MCF 10A (cell line): ENCODE results near the gene CFL2. TPM values are rescaled to one million over a fixed set of nuclear protein-coding genes. Genes with fewer than 3 reads are reported as not detected.

Source experiments
- BruUV-seq: library from RNA; stranded (reverse); fragments of 400-500 nt; replicated peaks from 2 replicates; lab custom pipeline; 2021; lab: Mats Ljungman, UMichigan
- CTCF ChIA-PET: fragments of 300-600 bp; sonication (Branson Sonifier 250); formaldehyde crosslinking; extraction: SDS; loops from one replicate; lab custom pipeline; 2021; ENCODE audit warnings: antibody characterized with exemption, inconsistent platforms; lab: Yijun Ruan, JAX
- POLR2A ChIA-PET: fragments of 300-600, 350-650 bp; sonication (Branson Sonifier 250); formaldehyde crosslinking; extraction: SDS; loops from one replicate; lab custom pipeline; 2020; ENCODE audit warnings: antibody characterized with exemption, inconsistent platforms; lab: Yijun Ruan, JAX
- DNase-seq: peaks from one replicate; pipeline ENCODE4 v3.0.0-alpha.2; 2018; ENCODE audit not compliant: unreplicated experiment
- H3K27ac Mint-ChIP-seq: one replicate; pipeline ENCODE4 v1.8.0; 2022; ENCODE audit warnings: mild to moderate bottlenecking, low read depth, mixed read lengths; ENCODE audit not compliant: unreplicated experiment
- H3K27me3 Mint-ChIP-seq: one replicate; pipeline ENCODE4 v1.8.0; 2022; ENCODE audit warnings: mixed read lengths; ENCODE audit not compliant: insufficient read depth, unreplicated experiment
- H3K36me3 Mint-ChIP-seq: one replicate; pipeline ENCODE4 v1.8.0; 2022; ENCODE audit warnings: mild to moderate bottlenecking, moderate library complexity, mixed read lengths; ENCODE audit not compliant: insufficient read depth, unreplicated experiment
- H3K4me1 Mint-ChIP-seq: one replicate; pipeline ENCODE4 v1.8.0; 2022; ENCODE audit warnings: mixed read lengths; ENCODE audit not compliant: insufficient read depth, unreplicated experiment
- H3K4me3 Mint-ChIP-seq: one replicate; pipeline ENCODE4 v1.8.0; 2022; ENCODE audit warnings: mild to moderate bottlenecking, moderate library complexity, mixed read lengths; ENCODE audit not compliant: unreplicated experiment
- H3K9me3 Mint-ChIP-seq: one replicate; pipeline ENCODE4 v1.8.0; 2022; ENCODE audit warnings: mixed read lengths; ENCODE audit not compliant: unreplicated experiment
- CTCF ChIP-seq: fragments of 200-600 bp; IDR thresholded peaks from one replicate; pipeline ENCODE4 v1.8.0; 2022; ENCODE audit warnings: antibody characterized with exemption, mild to moderate bottlenecking; ENCODE audit not compliant: unreplicated experiment
- intact Hi-C: fragments of 100-400 bp; cut with micrococcal nuclease; formaldehyde crosslinking; loops from 2 replicates; pipeline ENCODE4 v1.14.1; 2022
- total RNA-seq: library from RNA; stranded (reverse); gene quantifications from 2 replicates; pipeline ENCODE4 v1.2.3, GENCODE V29; 2022

The CFL2 gene
- total RNA-seq, 1 experiment from 2014 or later, result 39.7 TPM

- DNase-seq, result no peak
- H3K4me3 Mint-ChIP-seq, result no peak overlapping the region
- peaks cover 6% of the 10 kb centered on the region for H3K9me3 Mint-ChIP-seq
- BruUV-seq, result no TSS peak
- intact Hi-C loops, result no loop called here
- no peaks in the 10 kb centered on the region for H3K36me3 Mint-ChIP-seq
- no peaks in the 10 kb centered on the region for H3K4me1 Mint-ChIP-seq
- CTCF ChIA-PET, result interaction anchor here (0.6 to 3.3 kb wide), 8 partner anchors 9 to 689 kb away, joined by 3 to 31 read pairs (median 4); no protein-coding TSS in a partner anchor
- no peak overlapping the region for H3K27ac Mint-ChIP-seq
- POLR2A ChIA-PET, result interaction anchor here (0.8 kb wide), 1 partner anchor 16 kb away, joined by 4 read pairs; no protein-coding TSS in a partner anchor
- no peak for TF ChIP-seq CTCF
- no peaks in the 10 kb centered on the region for H3K27me3 Mint-ChIP-seq
Measured at GRCh38 chr14:34733245-34733644, 18.9 kb upstream of the CFL2 start.

GRCh38 chr14:34732802-34733201 lies 18.4 kb upstream of the CFL2 start:
- CTCF ChIA-PET, result interaction anchor here (0.6 to 3.3 kb wide), 7 partner anchors 9 to 689 kb away, joined by 3 to 31 read pairs (median 3); no protein-coding TSS in a partner anchor
- no peak for DNase-seq
- Mint-ChIP-seq H3K4me1 (no peaks in the 10 kb centered on the region), H3K9me3 (peaks cover 6% of the 10 kb centered on the region), H3K27ac (no peak overlapping the region), H3K27me3 (no peaks in the 10 kb centered on the region), H3K4me3 (no peak overlapping the region), H3K36me3 (no peaks in the 10 kb centered on the region)
- intact Hi-C loops, result no loop called here
- no TSS peak for BruUV-seq
- TF ChIP-seq CTCF, result no peak
- POLR2A ChIA-PET, result interaction anchor here (0.8 kb wide), 1 partner anchor 17 kb away, joined by 4 read pairs; no protein-coding TSS in a partner anchor

GRCh38 chr14:34723867-34724266 lies 9.5 kb upstream of the CFL2 start:
- POLR2A ChIA-PET, result interaction anchor here (1.4 to 1.5 kb wide), 2 partner anchors 23 to 94 kb away, joined by 4 to 6 read pairs; partner anchors contain the start of gene SNX6
- Mint-ChIP-seq H3K27ac (no peak overlapping the region), H3K27me3 (no peaks in the 10 kb centered on the region)

More at GRCh38 chr14:34723867-34724266, 9.5 kb upstream of the CFL2 start:
- intact Hi-C loops, result loop anchor here (1.0 kb wide), 1 partner anchor 52 kb away; no protein-coding TSS in a partner anchor
- BruUV-seq, result no TSS peak
- DNase-seq, result no peak
- no peak for TF ChIP-seq CTCF
- H3K4me3 Mint-ChIP-seq, result no peak overlapping the region
- H3K9me3 Mint-ChIP-seq, result no peaks in the 10 kb centered on the region
- CTCF ChIA-PET, result interaction anchor here (0.7 to 5.4 kb wide), 12 partner anchors 10 to 100 kb away, joined by 3 to 126 read pairs (median 8); no protein-coding TSS in a partner anchor
- peaks cover 10% of the 10 kb centered on the region for H3K4me1 Mint-ChIP-seq
- no peaks in the 10 kb centered on the region for H3K36me3 Mint-ChIP-seq
